ENCODE data around the gene SLC43A1. TPM values are rescaled to one million over a fixed set of nuclear protein-coding genes. Genes with fewer than 3 reads are reported as not detected.

The SLC43A1 gene
- polyA plus RNA-seq, 3 donors, result 5.4 to 6.2 (median 5.8) TPM

DNA sequence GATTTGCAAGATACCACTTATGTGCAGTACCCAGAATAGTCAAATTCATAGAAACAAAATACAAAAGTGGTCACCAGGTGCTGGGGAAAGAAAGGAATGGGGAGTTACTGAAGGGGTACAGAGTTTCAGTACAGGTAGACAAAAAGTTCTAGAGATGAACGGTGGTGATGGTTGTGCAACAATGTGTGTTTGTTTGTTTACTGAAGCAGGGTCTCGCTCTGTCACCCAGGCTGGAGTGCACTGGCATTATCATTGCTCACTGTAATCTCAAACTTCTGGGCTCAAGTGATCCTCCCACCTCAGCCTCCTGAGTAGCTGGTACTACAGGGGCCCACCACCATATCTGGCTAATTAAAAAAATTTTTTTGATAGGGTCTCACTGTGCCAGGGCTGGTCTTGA lies 39.9 kb upstream of the SLC43A1 start:
- H3K36me3 Mint-ChIP-seq, result peaks cover 87 to 99% of the 10 kb centered on the region in 2 donors
- no peaks in the 10 kb centered on the region for H3K27me3 Mint-ChIP-seq (ENCODE audit: low read depth in 3 of 3)
- H3K9ac ChIP-seq (ENCODE audit: insufficient read depth, low read length, poor library complexity, severe bottlenecking), result no peak overlapping the region
- TF ChIP-seq, protein P1, sequence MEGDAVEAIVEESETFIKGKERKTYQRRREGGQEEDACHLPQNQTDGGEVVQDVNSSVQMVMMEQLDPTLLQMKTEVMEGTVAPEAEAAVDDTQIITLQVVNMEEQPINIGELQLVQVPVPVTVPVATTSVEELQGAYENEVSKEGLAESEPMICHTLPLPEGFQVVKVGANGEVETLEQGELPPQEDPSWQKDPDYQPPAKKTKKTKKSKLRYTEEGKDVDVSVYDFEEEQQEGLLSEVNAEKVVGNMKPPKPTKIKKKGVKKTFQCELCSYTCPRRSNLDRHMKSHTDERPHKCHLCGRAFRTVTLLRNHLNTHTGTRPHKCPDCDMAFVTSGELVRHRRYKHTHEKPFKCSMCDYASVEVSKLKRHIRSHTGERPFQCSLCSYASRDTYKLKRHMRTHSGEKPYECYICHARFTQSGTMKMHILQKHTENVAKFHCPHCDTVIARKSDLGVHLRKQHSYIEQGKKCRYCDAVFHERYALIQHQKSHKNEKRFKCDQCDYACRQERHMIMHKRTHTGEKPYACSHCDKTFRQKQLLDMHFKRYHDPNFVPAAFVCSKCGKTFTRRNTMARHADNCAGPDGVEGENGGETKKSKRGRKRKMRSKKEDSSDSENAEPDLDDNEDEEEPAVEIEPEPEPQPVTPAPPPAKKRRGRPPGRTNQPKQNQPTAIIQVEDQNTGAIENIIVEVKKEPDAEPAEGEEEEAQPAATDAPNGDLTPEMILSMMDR (IDR thresholded peaks at IDR 0.05), result no peak
- H2AFZ ChIP-seq (ENCODE audit: insufficient read depth, low read depth, low read length, poor library complexity, severe bottlenecking), result no peak overlapping the region
- no peak for DNase-seq
- no CpG with 5 or more reads among the region's 2 CpGs for WGBS (ENCODE audit: insufficient coverage)
- no peak overlapping the region for H3K27ac ChIP-seq (ENCODE audit: low read depth in 1 of 2, low read length in 2 of 2)
- H3K27ac Mint-ChIP-seq, result peak overlapping the region in 1 of 7 donors; percentile 8
- peaks cover 85% of the 10 kb centered on the region for H4K20me1 ChIP-seq (ENCODE audit: insufficient read depth, low read length)
- intact Hi-C loops (cut with micrococcal nuclease), result no loop called here
- H3K79me2 ChIP-seq (ENCODE audit: insufficient read depth, low read length), result no peaks in the 10 kb centered on the region
- no peaks in the 10 kb centered on the region for H3K9me3 Mint-ChIP-seq
- H3K4me1 Mint-ChIP-seq, result no peaks in the 10 kb centered on the region
- no peaks in the 10 kb centered on the region for H3K4me1 ChIP-seq (ENCODE audit: control insufficient read depth in 1 of 2, insufficient read depth in 2 of 2, low read length in 2 of 2)
- H3K4me2 ChIP-seq (replicated peaks; ENCODE audit: extremely low read depth, low read length, poor library complexity, severe bottlenecking), result no peak overlapping the region
- H3K4me3 Mint-ChIP-seq, result no peak overlapping the region
- peaks cover 93 to 99% of the 10 kb centered on the region in 2 donors for H3K36me3 ChIP-seq (replicated peaks in 1 of 2; ENCODE audit: control insufficient read depth in 1 of 2, insufficient read depth in 2 of 2, low read length in 2 of 2)
- H3K4me3 ChIP-seq (replicated peaks in 1 of 3; ENCODE audit: low read depth in 2 of 3, low read length in 3 of 3), result no peak overlapping the region
- no peaks in the 10 kb centered on the region for H3K9me3 ChIP-seq (replicated peaks in 1 of 2; ENCODE audit: control insufficient read depth in 1 of 2, insufficient read depth in 1 of 2, low read length in 2 of 2)
- H3K27me3 ChIP-seq (ENCODE audit: control insufficient read depth in 2 of 2, insufficient read depth in 2 of 2, low read length in 2 of 2), result no peaks in the 10 kb centered on the region

DNA sequence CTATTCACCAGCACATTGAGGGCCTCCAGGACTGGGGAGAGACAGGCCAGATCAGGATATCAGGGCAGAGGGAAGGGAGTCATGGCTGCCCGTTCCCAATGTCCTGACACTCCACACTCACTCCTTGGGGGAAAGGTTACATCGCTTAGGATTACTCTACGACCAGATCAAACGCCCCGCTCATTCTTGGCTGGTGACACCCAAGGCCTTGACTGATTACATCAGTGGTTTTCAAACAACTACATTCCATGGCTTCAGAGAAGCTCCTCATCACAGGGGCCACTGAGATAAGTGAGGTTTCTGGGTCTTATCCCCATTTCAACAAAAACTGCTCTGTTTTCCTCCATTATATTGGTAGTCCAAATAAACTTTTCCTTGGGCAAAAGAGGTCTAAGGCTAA lies 37.0 kb upstream of the SLC43A1 start:
- WGBS (ENCODE audit: insufficient coverage), result no CpG with 5 or more reads among the region's 5 CpGs
- Histone ChIP-seq H4K20me1 (ENCODE audit: insufficient read depth, low read length) (peaks cover 70% of the 10 kb centered on the region), H3K9ac (ENCODE audit: insufficient read depth, low read length, poor library complexity, severe bottlenecking) (no peak overlapping the region), H2AFZ (ENCODE audit: insufficient read depth, low read depth, low read length, poor library complexity, severe bottlenecking) (no peak overlapping the region), H3K4me1 (ENCODE audit: control insufficient read depth in 1 of 2, insufficient read depth in 2 of 2, low read length in 2 of 2) (peaks cover 6 to 7% of the 10 kb centered on the region in 2 donors), H3K27me3 (ENCODE audit: control insufficient read depth in 2 of 2, insufficient read depth in 2 of 2, low read length in 2 of 2) (no peaks in the 10 kb centered on the region), H3K4me2 (replicated peaks; ENCODE audit: extremely low read depth, low read length, poor library complexity, severe bottlenecking) (no peak overlapping the region), H3K9me3 (replicated peaks in 1 of 2; ENCODE audit: control insufficient read depth in 1 of 2, insufficient read depth in 1 of 2, low read length in 2 of 2) (no peaks in the 10 kb centered on the region), H3K4me3 (replicated peaks in 1 of 3; ENCODE audit: low read depth in 2 of 3, low read length in 3 of 3) (no peak overlapping the region), H3K36me3 (replicated peaks in 1 of 2; ENCODE audit: control insufficient read depth in 1 of 2, insufficient read depth in 2 of 2, low read length in 2 of 2) (peaks cover 84 to 97% of the 10 kb centered on the region in 2 donors), H3K27ac (ENCODE audit: low read depth in 1 of 2, low read length in 2 of 2) (no peak overlapping the region), H3K79me2 (ENCODE audit: insufficient read depth, low read length) (no peaks in the 10 kb centered on the region)
- peaks cover 9% of the 10 kb centered on the region for H3K4me1 Mint-ChIP-seq
- peak overlapping the region in 1 of 7 donors; percentile 43 for H3K27ac Mint-ChIP-seq
- H3K27me3 Mint-ChIP-seq (ENCODE audit: low read depth in 3 of 3), result no peaks in the 10 kb centered on the region
- TF ChIP-seq, protein P1 (IDR thresholded peaks at IDR 0.05), result no peak
- DNase-seq, result no peak
- peaks cover 90 to 97% of the 10 kb centered on the region in 2 donors for H3K36me3 Mint-ChIP-seq
- H3K9me3 Mint-ChIP-seq, result no peaks in the 10 kb centered on the region
- intact Hi-C loops (cut with micrococcal nuclease), result no loop called here
- H3K4me3 Mint-ChIP-seq, result no peak overlapping the region
